Measurements from ENCODE around the gene KCNE4. TPM values are rescaled to one million over a fixed set of nuclear protein-coding genes. Genes with fewer than 3 reads are reported as not detected.

The KCNE4 gene
- total RNA-seq, 2 experiments from 2014 or later = not detected

DNA sequence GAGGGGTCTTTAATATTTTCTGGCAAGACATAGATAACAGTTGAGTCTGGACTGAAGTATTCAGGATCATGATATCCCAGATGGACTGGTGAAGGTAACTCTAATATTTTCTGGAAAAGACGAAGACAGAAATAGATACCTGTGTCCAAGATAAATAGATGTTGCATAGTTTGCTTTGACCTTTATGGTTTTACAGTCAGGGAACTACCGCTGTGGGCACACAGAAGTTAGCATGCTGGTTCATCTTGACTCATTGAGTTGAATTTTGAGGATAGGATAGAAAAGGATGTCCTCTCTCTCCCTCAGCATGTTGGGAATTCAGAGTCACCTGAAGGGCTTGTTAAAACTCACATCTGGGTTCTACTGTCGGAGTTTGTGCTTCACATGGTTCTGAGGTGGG, 20.8 kb downstream of the KCNE4 start:
- CTCF ChIA-PET = no interaction called here
- intact Hi-C loops (cut with DNase I, micrococcal nuclease) = no loop called here
- no peak overlapping the region for H3K4me3 ChIP-seq (ENCODE audit: low read length)
- DNase-seq (no peak), ATAC-seq (ENCODE audit: poor library complexity) (no peak)
- no peaks in the 10 kb centered on the region for H3K27me3 ChIP-seq (ENCODE audit: control insufficient read depth in 1 of 2, insufficient read depth in 2 of 2, low read length in 2 of 2)
- Mint-ChIP-seq H3K27ac (no peak overlapping the region), H3K27me3 (no peaks in the 10 kb centered on the region), H3K4me3 (no peak overlapping the region), H3K9me3 (no peaks in the 10 kb centered on the region), H3K4me1 (ENCODE audit: low read depth) (no peaks in the 10 kb centered on the region), H3K36me3 (ENCODE audit: low read depth) (no peaks in the 10 kb centered on the region)
- no peak overlapping the region for H3K27ac ChIP-seq (ENCODE audit: low read depth in 1 of 2, low read length in 2 of 2)
- TF ChIP-seq, protein P1, sequence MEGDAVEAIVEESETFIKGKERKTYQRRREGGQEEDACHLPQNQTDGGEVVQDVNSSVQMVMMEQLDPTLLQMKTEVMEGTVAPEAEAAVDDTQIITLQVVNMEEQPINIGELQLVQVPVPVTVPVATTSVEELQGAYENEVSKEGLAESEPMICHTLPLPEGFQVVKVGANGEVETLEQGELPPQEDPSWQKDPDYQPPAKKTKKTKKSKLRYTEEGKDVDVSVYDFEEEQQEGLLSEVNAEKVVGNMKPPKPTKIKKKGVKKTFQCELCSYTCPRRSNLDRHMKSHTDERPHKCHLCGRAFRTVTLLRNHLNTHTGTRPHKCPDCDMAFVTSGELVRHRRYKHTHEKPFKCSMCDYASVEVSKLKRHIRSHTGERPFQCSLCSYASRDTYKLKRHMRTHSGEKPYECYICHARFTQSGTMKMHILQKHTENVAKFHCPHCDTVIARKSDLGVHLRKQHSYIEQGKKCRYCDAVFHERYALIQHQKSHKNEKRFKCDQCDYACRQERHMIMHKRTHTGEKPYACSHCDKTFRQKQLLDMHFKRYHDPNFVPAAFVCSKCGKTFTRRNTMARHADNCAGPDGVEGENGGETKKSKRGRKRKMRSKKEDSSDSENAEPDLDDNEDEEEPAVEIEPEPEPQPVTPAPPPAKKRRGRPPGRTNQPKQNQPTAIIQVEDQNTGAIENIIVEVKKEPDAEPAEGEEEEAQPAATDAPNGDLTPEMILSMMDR (IDR thresholded peaks at IDR 0.05) = no peak
- no peaks in the 10 kb centered on the region for H3K36me3 ChIP-seq (ENCODE audit: insufficient read depth, low read length)
- H3K4me1 ChIP-seq (ENCODE audit: insufficient read depth, low read length) = no peaks in the 10 kb centered on the region
- POLR2A ChIA-PET = no interaction called here
- no peaks in the 10 kb centered on the region for H3K9me3 ChIP-seq (ENCODE audit: control insufficient read depth in 1 of 2, insufficient read depth in 1 of 2, low read length in 2 of 2)

DNA sequence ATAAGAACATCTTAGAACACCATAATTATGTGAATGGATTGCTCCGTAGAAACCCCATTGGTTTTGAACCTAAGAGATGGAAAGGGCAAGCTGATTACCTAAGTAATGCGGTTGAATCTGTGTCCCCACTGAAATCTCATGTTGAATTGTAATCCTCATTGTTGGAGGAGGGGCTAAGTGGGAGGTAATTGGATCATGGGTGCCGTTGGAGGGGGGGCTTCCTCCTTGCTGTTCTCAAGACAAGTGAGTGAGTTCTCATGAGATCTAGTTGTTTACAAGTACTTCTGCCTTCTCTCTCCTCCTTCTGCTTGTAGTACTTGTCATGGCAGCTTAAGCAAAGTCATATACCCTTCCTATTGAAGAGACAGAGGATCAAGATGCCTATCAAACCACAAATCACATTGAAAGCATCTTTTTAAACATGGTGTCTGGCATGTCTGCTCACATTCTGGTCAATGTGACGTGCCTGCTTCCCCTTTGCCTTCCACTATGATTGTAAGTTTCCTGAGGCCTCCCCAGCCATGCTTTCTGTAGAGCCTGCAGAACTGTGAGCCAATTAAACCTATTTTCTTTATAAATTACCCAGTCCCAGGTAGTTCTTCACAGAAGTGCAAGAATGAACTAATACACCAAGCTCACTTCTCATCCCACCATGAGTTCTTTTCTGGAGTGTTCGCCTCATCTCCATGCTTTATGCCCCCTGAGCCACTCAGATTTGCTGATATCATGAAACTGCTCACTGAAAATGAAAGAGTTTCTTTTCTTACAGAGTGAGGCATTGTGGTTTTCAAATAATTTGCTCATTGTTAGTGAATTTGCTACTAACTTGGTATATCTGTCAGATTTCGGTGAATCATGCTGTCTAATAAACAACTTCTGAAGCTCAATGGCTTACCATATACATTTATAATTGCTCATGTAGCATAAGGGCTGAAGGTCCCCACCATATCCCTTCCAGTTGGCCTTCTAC, 23.6 kb downstream of the KCNE4 start:
- Histone ChIP-seq H3K4me3 (ENCODE audit: low read length) (no peak overlapping the region), H3K36me3 (ENCODE audit: insufficient read depth, low read length) (no peaks in the 10 kb centered on the region), H3K27ac (ENCODE audit: low read depth in 1 of 2, low read length in 2 of 2) (no peak overlapping the region), H3K27me3 (ENCODE audit: control insufficient read depth in 1 of 2, insufficient read depth in 2 of 2, low read length in 2 of 2) (no peaks in the 10 kb centered on the region), H3K9me3 (ENCODE audit: control insufficient read depth in 1 of 2, insufficient read depth in 1 of 2, low read length in 2 of 2) (no peaks in the 10 kb centered on the region), H3K4me1 (ENCODE audit: insufficient read depth, low read length) (no peaks in the 10 kb centered on the region)
- Mint-ChIP-seq H3K4me3 (no peak overlapping the region), H3K27ac (no peak overlapping the region), H3K27me3 (no peaks in the 10 kb centered on the region), H3K4me1 (ENCODE audit: low read depth) (no peaks in the 10 kb centered on the region), H3K9me3 (peaks cover 3% of the 10 kb centered on the region), H3K36me3 (ENCODE audit: low read depth) (no peaks in the 10 kb centered on the region)
- ChIA-PET CTCF (no interaction called here), POLR2A (no interaction called here)
- intact Hi-C loops (cut with DNase I, micrococcal nuclease) = no loop called here
- ATAC-seq (ENCODE audit: poor library complexity) = no peak
- DNase-seq = no peak
- TF ChIP-seq, protein P1 (IDR thresholded peaks at IDR 0.05) = no peak

GRCh38 chr2:223076573-223076972, 24.6 kb downstream of the KCNE4 start:
- Mint-ChIP-seq H3K4me1 (ENCODE audit: low read depth) (no peaks in the 10 kb centered on the region), H3K9me3 (peaks cover 3% of the 10 kb centered on the region), H3K36me3 (ENCODE audit: low read depth) (no peaks in the 10 kb centered on the region), H3K27me3 (no peaks in the 10 kb centered on the region), H3K27ac (no peak overlapping the region), H3K4me3 (no peak overlapping the region)
- intact Hi-C loops (cut with DNase I, micrococcal nuclease) = no loop called here
- CTCF ChIA-PET = no interaction called here
- TF ChIP-seq, protein P1 (IDR thresholded peaks at IDR 0.05) = no peak
- Histone ChIP-seq H3K36me3 (ENCODE audit: insufficient read depth, low read length) (no peaks in the 10 kb centered on the region), H3K4me3 (ENCODE audit: low read length) (no peak overlapping the region), H3K9me3 (ENCODE audit: control insufficient read depth in 1 of 2, insufficient read depth in 1 of 2, low read length in 2 of 2) (no peaks in the 10 kb centered on the region), H3K27ac (ENCODE audit: low read depth in 1 of 2, low read length in 2 of 2) (no peak overlapping the region), H3K27me3 (ENCODE audit: control insufficient read depth in 1 of 2, insufficient read depth in 2 of 2, low read length in 2 of 2) (no peaks in the 10 kb centered on the region), H3K4me1 (ENCODE audit: insufficient read depth, low read length) (no peaks in the 10 kb centered on the region)
- POLR2A ChIA-PET = no interaction called here
- no peak for ATAC-seq (ENCODE audit: poor library complexity)
- DNase-seq = no peak
